ENCODE results near the gene SEMA5A. TPM values are rescaled to one million over a fixed set of nuclear protein-coding genes. Genes with fewer than 3 reads are reported as not detected.

Gene SEMA5A
- total RNA-seq, 1 donor = 42.3 TPM

GRCh38 chr5:9587135-9587534 is 41.3 kb upstream of the SEMA5A start:
- Histone ChIP-seq H2AFZ (ENCODE audit: low read length) (no peak overlapping the region), H3K4me1 (ENCODE audit: insufficient read depth, low read length) (no peaks in the 10 kb centered on the region), H3K36me3 (ENCODE audit: insufficient read depth, low read length) (no peaks in the 10 kb centered on the region), H3K4me3 (ENCODE audit: insufficient read depth, low read length) (no peak overlapping the region), H3K79me2 (ENCODE audit: insufficient read depth, low read length) (no peaks in the 10 kb centered on the region), H3K4me2 (ENCODE audit: insufficient read depth, low read length) (no peak overlapping the region), H4K20me1 (ENCODE audit: insufficient read depth, low read length) (no peaks in the 10 kb centered on the region), H3K9me3 (ENCODE audit: low read depth, low read length) (no peaks in the 10 kb centered on the region), H3K27ac (ENCODE audit: low read depth, low read length) (no peak overlapping the region), H3K27me3 (ENCODE audit: insufficient read depth, low read length) (no peaks in the 10 kb centered on the region)
- no peak for TF ChIP-seq CTCF (IDR thresholded peaks at IDR 0.05; ENCODE audit: extremely low read depth, low read depth, low read length)
- no peak for DNase-seq (ENCODE audit: insufficient read length, low spot score, missing footprints)

- Histone ChIP-seq H3K27ac (ENCODE audit: low read depth, low read length) (no peak overlapping the region), H2AFZ (ENCODE audit: low read length) (no peak overlapping the region), H3K9me3 (ENCODE audit: low read depth, low read length) (no peaks in the 10 kb centered on the region), H3K79me2 (ENCODE audit: insufficient read depth, low read length) (no peaks in the 10 kb centered on the region), H3K27me3 (ENCODE audit: insufficient read depth, low read length) (no peaks in the 10 kb centered on the region), H3K4me3 (ENCODE audit: insufficient read depth, low read length) (no peak overlapping the region), H3K4me1 (ENCODE audit: insufficient read depth, low read length) (no peaks in the 10 kb centered on the region), H3K36me3 (ENCODE audit: insufficient read depth, low read length) (no peaks in the 10 kb centered on the region), H3K4me2 (ENCODE audit: insufficient read depth, low read length) (no peak overlapping the region), H4K20me1 (ENCODE audit: insufficient read depth, low read length) (no peaks in the 10 kb centered on the region)
- DNase-seq (ENCODE audit: insufficient read length, low spot score, missing footprints) = no peak
- TF ChIP-seq CTCF (IDR thresholded peaks at IDR 0.05; ENCODE audit: extremely low read depth, low read depth, low read length) = no peak
Measured at GRCh38 chr5:9582406-9582805, 36.5 kb upstream of the SEMA5A start.

GRCh38 chr5:9573796-9574195 is 27.9 kb upstream of the SEMA5A start:
- H3K36me3 ChIP-seq (ENCODE audit: insufficient read depth, low read length) = no peaks in the 10 kb centered on the region
- no peaks in the 10 kb centered on the region for H3K27me3 ChIP-seq (ENCODE audit: insufficient read depth, low read length)
- no peak overlapping the region for H2AFZ ChIP-seq (ENCODE audit: low read length)
- H4K20me1 ChIP-seq (ENCODE audit: insufficient read depth, low read length) = no peaks in the 10 kb centered on the region
- H3K4me3 ChIP-seq (ENCODE audit: insufficient read depth, low read length) = no peak overlapping the region
- no peak for DNase-seq (ENCODE audit: insufficient read length, low spot score, missing footprints)
- H3K4me1 ChIP-seq (ENCODE audit: insufficient read depth, low read length) = no peaks in the 10 kb centered on the region
- H3K79me2 ChIP-seq (ENCODE audit: insufficient read depth, low read length) = no peaks in the 10 kb centered on the region
- TF ChIP-seq CTCF (IDR thresholded peaks at IDR 0.05; ENCODE audit: extremely low read depth, low read depth, low read length) = no peak
- no peaks in the 10 kb centered on the region for H3K9me3 ChIP-seq (ENCODE audit: low read depth, low read length)
- no peak overlapping the region for H3K4me2 ChIP-seq (ENCODE audit: insufficient read depth, low read length)
- H3K27ac ChIP-seq (ENCODE audit: low read depth, low read length) = no peak overlapping the region

- Histone ChIP-seq H3K79me2 (ENCODE audit: insufficient read depth, low read length) (no peaks in the 10 kb centered on the region), H3K4me1 (ENCODE audit: insufficient read depth, low read length) (no peaks in the 10 kb centered on the region), H4K20me1 (ENCODE audit: insufficient read depth, low read length) (no peaks in the 10 kb centered on the region), H3K4me3 (ENCODE audit: insufficient read depth, low read length) (no peak overlapping the region), H3K27ac (ENCODE audit: low read depth, low read length) (no peak overlapping the region), H3K9me3 (ENCODE audit: low read depth, low read length) (no peaks in the 10 kb centered on the region), H2AFZ (ENCODE audit: low read length) (no peak overlapping the region), H3K27me3 (ENCODE audit: insufficient read depth, low read length) (no peaks in the 10 kb centered on the region), H3K36me3 (ENCODE audit: insufficient read depth, low read length) (no peaks in the 10 kb centered on the region), H3K4me2 (ENCODE audit: insufficient read depth, low read length) (no peak overlapping the region)
- no peak for DNase-seq (ENCODE audit: insufficient read length, low spot score, missing footprints)
- TF ChIP-seq CTCF (IDR thresholded peaks at IDR 0.05; ENCODE audit: extremely low read depth, low read depth, low read length) = no peak
Measured at GRCh38 chr5:9572246-9572645, 26.4 kb upstream of the SEMA5A start.

All from osteoblast (primary cell).